Upper lobe of left lung (tissue), 6 donors: ENCODE measurements around the gene C14orf93. TPM values are rescaled to one million over a fixed set of nuclear protein-coding genes. Genes with fewer than 3 reads are reported as not detected.
"Not testable (repeated sequence)": the region's sequence is repeated elsewhere in the genome, so short reads cannot be mapped to it uniquely, and the experiment has no call there.

ENCODE experiments used
- ATAC-seq, 2 donors: fragments of 200-7000 bp; cut with Tn5 transposase; one replicate each; pipeline ENCODE4 v1.9.1; 2022; ENCODE audit warnings: mild to moderate bottlenecking in 2 of 2, moderate library complexity in 2 of 2; ENCODE audit not compliant: low FRiP score in 2 of 2
- DNase-seq, 2 donors: peaks; one replicate each; pipeline ENCODE4 v3.0.0-alpha.2; 2019 to 2020
- H3K27ac ChIP-seq, 4 donors: fragments of 200-600 bp; sonication (generic); one replicate each; pipeline ENCODE4 v1.5.1; 2016 to 2019
- H3K27me3 ChIP-seq, 4 donors: fragments of 200-600 bp; sonication (generic); one replicate each; pipeline ENCODE4 v1.5.1; 2017 to 2019
- H3K36me3 ChIP-seq, 4 donors: fragments of 200-600 bp; sonication (generic); one replicate each; pipeline ENCODE4 v1.5.1; 2016 to 2019
- H3K4me1 ChIP-seq, 4 donors: fragments of 200-600 bp; sonication (generic); one replicate each; pipeline ENCODE4 v1.5.1; 2018 to 2019
- H3K4me3 ChIP-seq, 4 donors: fragments of 200-600 bp; sonication (generic); one replicate each; pipeline ENCODE4 v1.5.1; 2017 to 2019; ENCODE audit warnings: mild to moderate bottlenecking in 2 of 4, moderate library complexity in 1 of 4
- H3K9me3 ChIP-seq, 4 donors: fragments of 200-600 bp; sonication (generic); one replicate each; pipeline ENCODE4 v1.5.1; 2018 to 2019
- EP300 ChIP-seq, 4 donors: sonication (generic); formaldehyde crosslinking; IDR thresholded peaks; one replicate each; pipeline ENCODE4 v1.5.1; 2017; ENCODE audit warnings: antibody characterized with exemption in 4 of 4, control low read depth in 2 of 4
- POLR2A ChIP-seq, 4 donors: fragments of 450-650 bp; IDR thresholded peaks; one replicate each; pipeline ENCODE4 v1.5.1; 2016 to 2017; ENCODE audit warnings: antibody characterized with exemption in 4 of 4, mild to moderate bottlenecking in 2 of 4
- POLR2AphosphoS5 ChIP-seq, 2 donors: sonication (generic); formaldehyde crosslinking; IDR thresholded peaks; one replicate each; pipeline ENCODE4 v1.5.1; 2017; ENCODE audit warnings: antibody characterized with exemption in 2 of 2
- WGBS, 2 donors: methylation state at CpG; one replicate each; pipeline ENCODE4 v1.1.5; 2017 to 2018; 5-methylcytosine and 5-hydroxymethylcytosine counted together
- total RNA-seq, 6 donors: library from RNA; depleted of rRNA in 4 of 6; stranded (reverse); fragments of >200 nt in 4 of 6; gene quantifications; one replicate each; pipeline versions ENCODE4 v1.1.0 to v1.2.1, GENCODE V29; 2016 to 2021
- TF ChIP-seq, protein P1 (sequence below), 6 experiments: fragments of 450-650 bp in 4 of 6; fragments of 200-600 bp in 2 of 6; sonication (generic) in 2 of 6; IDR thresholded peaks; one replicate each; pipeline ENCODE4 v1.5.1; 2016 to 2019; ENCODE audit warnings: antibody characterized with exemption in 6 of 6
- donor health status: DM: no; HTN: no; CAD: no; lungs with moderate emphysema.
- donor health status: DM: no; HTN: yes; CAD: no; lungs with severe emphysema.

C14orf93 gene
- total RNA-seq, 6 donors from 2014 or later: 7.1 to 12.9 (median 11.4) TPM

DNA sequence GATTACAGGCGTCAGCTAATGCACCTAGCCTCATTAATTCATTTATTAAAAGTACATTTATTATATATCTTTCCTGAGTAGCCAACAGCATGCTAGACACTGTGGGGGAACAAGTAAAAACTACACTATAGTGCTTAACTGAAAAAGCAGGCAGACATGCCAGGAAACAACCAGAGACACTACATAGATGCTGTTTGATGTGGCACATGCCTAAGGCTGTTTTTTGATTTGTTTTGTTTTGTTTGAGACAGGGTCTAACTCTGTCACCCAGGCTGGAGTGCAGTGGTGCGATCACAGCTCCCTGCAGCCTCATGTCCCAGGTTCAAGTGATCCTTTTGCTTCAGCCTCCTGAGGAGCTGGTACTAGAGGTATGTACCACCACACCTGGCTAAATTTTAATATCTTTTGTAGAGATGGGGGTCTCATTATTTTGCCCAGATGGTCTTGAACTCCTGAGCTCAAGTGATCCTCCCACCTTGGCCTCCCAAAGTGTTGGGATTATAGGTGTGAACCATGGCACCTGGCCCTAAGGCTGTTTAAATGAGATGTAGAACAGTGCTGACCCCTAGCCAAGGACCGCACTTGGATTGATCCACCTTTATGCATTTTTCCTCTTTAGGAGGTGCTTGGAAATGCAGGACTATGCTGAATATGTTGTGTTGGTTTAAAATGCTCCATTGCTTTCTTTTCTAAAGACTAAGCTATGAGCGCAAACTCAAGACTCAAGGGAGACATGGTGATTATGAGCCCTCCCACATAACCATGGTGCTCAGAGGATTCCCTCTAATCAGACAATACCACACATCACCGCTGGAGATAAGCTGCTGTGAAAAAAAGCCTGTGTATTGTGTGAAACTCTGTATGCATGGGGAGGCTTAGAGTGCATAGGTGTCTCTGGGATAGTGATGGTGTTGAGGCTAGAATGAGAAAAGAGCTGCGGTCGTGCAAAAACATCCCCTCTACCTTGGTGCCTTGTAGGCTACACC, 10.5 kb upstream of the C14orf93 start:
- TF ChIP-seq POLR2AphosphoS5 (IDR thresholded peaks at IDR 0.05) (no peak), EP300 (IDR thresholded peaks at IDR 0.05) (no peak), POLR2A (IDR thresholded peaks at IDR 0.05) (no peak)
- TF ChIP-seq, protein P1, sequence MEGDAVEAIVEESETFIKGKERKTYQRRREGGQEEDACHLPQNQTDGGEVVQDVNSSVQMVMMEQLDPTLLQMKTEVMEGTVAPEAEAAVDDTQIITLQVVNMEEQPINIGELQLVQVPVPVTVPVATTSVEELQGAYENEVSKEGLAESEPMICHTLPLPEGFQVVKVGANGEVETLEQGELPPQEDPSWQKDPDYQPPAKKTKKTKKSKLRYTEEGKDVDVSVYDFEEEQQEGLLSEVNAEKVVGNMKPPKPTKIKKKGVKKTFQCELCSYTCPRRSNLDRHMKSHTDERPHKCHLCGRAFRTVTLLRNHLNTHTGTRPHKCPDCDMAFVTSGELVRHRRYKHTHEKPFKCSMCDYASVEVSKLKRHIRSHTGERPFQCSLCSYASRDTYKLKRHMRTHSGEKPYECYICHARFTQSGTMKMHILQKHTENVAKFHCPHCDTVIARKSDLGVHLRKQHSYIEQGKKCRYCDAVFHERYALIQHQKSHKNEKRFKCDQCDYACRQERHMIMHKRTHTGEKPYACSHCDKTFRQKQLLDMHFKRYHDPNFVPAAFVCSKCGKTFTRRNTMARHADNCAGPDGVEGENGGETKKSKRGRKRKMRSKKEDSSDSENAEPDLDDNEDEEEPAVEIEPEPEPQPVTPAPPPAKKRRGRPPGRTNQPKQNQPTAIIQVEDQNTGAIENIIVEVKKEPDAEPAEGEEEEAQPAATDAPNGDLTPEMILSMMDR (IDR thresholded peaks at IDR 0.05): no peak
- no peak for DNase-seq

GRCh38 chr14:23018107-23018506, 8.2 kb upstream of the C14orf93 start:
- Histone ChIP-seq H3K27ac (no peak overlapping the region), H3K27me3 (no peaks in the 10 kb centered on the region), H3K36me3 (no peaks in the 10 kb centered on the region), H3K9me3 (no peaks in the 10 kb centered on the region), H3K4me3 (no peak overlapping the region), H3K4me1 (no peaks in the 10 kb centered on the region)
- ATAC-seq: no peak
- TF ChIP-seq, protein P1 (IDR thresholded peaks at IDR 0.05): no peak
- TF ChIP-seq EP300 (IDR thresholded peaks at IDR 0.05): no peak
- no peak for TF ChIP-seq POLR2AphosphoS5 (IDR thresholded peaks at IDR 0.05)
- DNase-seq: no peak

More for the DNA sequence above, 10.5 kb upstream of the C14orf93 start:
- no peak overlapping the region for H3K4me3 ChIP-seq
- H3K27me3 ChIP-seq: no peaks in the 10 kb centered on the region
- no peaks in the 10 kb centered on the region for H3K9me3 ChIP-seq
- ATAC-seq: no peak
- peaks cover 0 to 15% (median 8%) of the 10 kb centered on the region in 4 donors for H3K36me3 ChIP-seq
- no peaks in the 10 kb centered on the region for H3K4me1 ChIP-seq
- no peak overlapping the region for H3K27ac ChIP-seq
- WGBS, 2 donors: 90 to 94% methylated on average over 7 of the region's 7 CpGs

DNA sequence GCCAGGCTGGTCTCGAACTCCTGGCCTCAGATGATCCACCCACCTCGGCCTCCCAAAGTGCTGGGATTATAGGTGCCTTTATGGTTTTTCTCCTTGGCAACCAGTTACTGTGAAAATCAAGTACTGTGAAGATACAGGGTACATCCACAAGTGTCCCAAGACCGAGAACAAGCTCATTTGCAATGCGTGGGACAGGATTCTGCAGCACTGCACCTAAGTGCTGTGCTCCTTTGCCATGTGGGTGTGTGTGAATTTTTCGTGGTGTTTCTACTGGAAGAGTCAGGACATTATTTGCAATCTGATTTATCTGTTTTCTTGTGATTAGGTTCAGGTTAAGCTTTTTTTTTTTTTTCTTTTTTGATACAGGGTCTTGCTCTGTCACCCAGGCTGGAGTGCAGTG, 7.1 kb upstream of the C14orf93 start:
- Histone ChIP-seq H3K36me3 (no peaks in the 10 kb centered on the region), H3K4me1 (no peaks in the 10 kb centered on the region), H3K27me3 (no peaks in the 10 kb centered on the region), H3K9me3 (no peaks in the 10 kb centered on the region), H3K4me3 (no peak overlapping the region), H3K27ac (no peak overlapping the region)
- ATAC-seq (no peak), DNase-seq (no peak)
- 90 to 91% methylated on average over 5 of the region's 5 CpGs for WGBS, 2 donors
- TF ChIP-seq EP300 (IDR thresholded peaks at IDR 0.05) (no peak), POLR2A (IDR thresholded peaks at IDR 0.05) (no peak), POLR2AphosphoS5 (IDR thresholded peaks at IDR 0.05) (no peak)
- TF ChIP-seq, protein P1 (IDR thresholded peaks at IDR 0.05): no peak

GRCh38 chr14:23015618-23016017, 5.7 kb upstream of the C14orf93 start:
- WGBS, 2 donors: 81 to 88% methylated on average over 4 of the region's 4 CpGs
- TF ChIP-seq, protein P1 (IDR thresholded peaks at IDR 0.05): no peak
- TF ChIP-seq EP300 (IDR thresholded peaks at IDR 0.05) (no peak), POLR2AphosphoS5 (IDR thresholded peaks at IDR 0.05) (no peak), POLR2A (IDR thresholded peaks at IDR 0.05) (no peak)
- no peaks in the 10 kb centered on the region for H3K27me3 ChIP-seq
- H3K9me3 ChIP-seq: no peaks in the 10 kb centered on the region
- ATAC-seq: no peak
- no peak for DNase-seq
- no peak overlapping the region for H3K27ac ChIP-seq
- H3K4me3 ChIP-seq: no peak overlapping the region
- no peaks in the 10 kb centered on the region for H3K36me3 ChIP-seq
- H3K4me1 ChIP-seq: peaks cover 0 to 1% (median 0%) of the 10 kb centered on the region in 4 donors

- WGBS, 2 donors: 92 to 98% methylated on average over 5 of the region's 5 CpGs
Observed at GRCh38 chr14:23013749-23014054, 3.8 kb upstream of the C14orf93 start.

More at GRCh38 chr14:23013749-23014054, 3.8 kb upstream of the C14orf93 start:
- peaks cover 0 to 15% (median 2%) of the 10 kb centered on the region in 4 donors for H3K4me1 ChIP-seq
- not testable (repeated sequence) for H3K27ac ChIP-seq, H3K36me3 ChIP-seq, H3K27me3 ChIP-seq, DNase-seq, H3K4me3 ChIP-seq, ATAC-seq, H3K9me3 ChIP-seq
